ENCODE measurements around the gene GNAO1. TPM values are rescaled to one million over a fixed set of nuclear protein-coding genes. Genes with fewer than 3 reads are reported as not detected.

GNAO1 gene
- total RNA-seq, 1 experiment from 2014 or later, result not detected

DNA sequence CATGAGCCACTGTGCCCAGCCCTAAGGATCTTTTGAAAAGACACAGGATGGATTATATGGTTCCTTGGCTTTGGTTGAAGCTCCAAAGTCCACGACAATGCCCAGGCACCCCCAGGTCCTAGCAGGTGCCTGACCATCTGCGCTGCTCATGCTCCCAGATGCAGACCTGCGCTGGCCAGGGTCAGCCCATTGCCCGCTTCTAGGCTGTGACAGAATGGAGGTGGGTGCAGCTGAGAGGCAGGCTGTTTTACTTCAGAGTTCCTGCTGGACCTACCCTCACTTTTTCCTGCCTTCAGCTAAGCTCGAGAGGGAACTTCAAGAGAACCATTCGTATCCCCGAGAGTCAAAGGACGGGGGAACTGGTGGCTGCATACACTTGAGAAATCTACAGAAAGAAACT is 173.6 kb downstream of the GNAO1 start:
- Histone ChIP-seq H3K36me3 (ENCODE audit: insufficient read depth, low read length, poor library complexity, severe bottlenecking) (peaks cover 4% of the 10 kb centered on the region), H3K4me3 (ENCODE audit: low read depth, low read length, poor library complexity, severe bottlenecking) (no peak overlapping the region), H3K27me3 (replicated peaks; ENCODE audit: insufficient read depth, low read depth, low read length, poor library complexity) (no peaks in the 10 kb centered on the region), H3K27ac (ENCODE audit: low read depth, low read length, poor library complexity, severe bottlenecking) (no peak overlapping the region), H3K9me3 (ENCODE audit: low read depth, low read length, poor library complexity, severe bottlenecking) (no peaks in the 10 kb centered on the region), H3K4me1 (ENCODE audit: insufficient read depth, low read length, poor library complexity, severe bottlenecking) (no peaks in the 10 kb centered on the region)
- TF ChIP-seq, protein P1, sequence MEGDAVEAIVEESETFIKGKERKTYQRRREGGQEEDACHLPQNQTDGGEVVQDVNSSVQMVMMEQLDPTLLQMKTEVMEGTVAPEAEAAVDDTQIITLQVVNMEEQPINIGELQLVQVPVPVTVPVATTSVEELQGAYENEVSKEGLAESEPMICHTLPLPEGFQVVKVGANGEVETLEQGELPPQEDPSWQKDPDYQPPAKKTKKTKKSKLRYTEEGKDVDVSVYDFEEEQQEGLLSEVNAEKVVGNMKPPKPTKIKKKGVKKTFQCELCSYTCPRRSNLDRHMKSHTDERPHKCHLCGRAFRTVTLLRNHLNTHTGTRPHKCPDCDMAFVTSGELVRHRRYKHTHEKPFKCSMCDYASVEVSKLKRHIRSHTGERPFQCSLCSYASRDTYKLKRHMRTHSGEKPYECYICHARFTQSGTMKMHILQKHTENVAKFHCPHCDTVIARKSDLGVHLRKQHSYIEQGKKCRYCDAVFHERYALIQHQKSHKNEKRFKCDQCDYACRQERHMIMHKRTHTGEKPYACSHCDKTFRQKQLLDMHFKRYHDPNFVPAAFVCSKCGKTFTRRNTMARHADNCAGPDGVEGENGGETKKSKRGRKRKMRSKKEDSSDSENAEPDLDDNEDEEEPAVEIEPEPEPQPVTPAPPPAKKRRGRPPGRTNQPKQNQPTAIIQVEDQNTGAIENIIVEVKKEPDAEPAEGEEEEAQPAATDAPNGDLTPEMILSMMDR (conservative IDR thresholded peaks at IDR 0.05; ENCODE audit: low read depth, low read length), result no peak
- no peak for TF ChIP-seq EZH2 (IDR thresholded peaks at IDR 0.05; ENCODE audit: borderline replicate concordance, low read depth, low read length, poor library complexity, severe bottlenecking)
- DNase-seq (ENCODE audit: low spot score), result no peak
- intact Hi-C loops (cut with micrococcal nuclease; ENCODE audit: unreplicated experiment), result no loop called here
- BruUV-seq (replicated peaks), result no TSS peak
- POLR2A ChIA-PET (ENCODE audit: low non-redundant PET), result no interaction called here
- CTCF ChIA-PET, result no interaction called here

DNA sequence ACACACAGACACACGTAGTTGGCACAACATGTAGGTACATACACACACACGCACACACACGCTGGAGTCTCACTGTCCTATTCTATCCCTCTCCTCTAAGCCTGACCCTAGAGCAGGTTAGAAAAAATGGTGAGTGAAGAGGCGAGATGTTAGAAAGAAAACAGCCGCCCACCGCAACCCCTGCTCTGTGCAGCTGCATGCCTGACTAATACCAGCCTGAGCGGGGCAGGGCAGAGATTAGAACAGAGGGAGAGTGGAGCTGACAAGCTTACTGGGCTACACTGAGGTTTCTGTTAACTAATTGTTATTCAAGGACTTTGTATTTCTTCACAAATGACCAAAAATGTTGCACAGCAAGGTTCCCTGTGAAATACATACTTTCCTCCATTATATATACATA is 174.3 kb downstream of the GNAO1 start:
- Histone ChIP-seq H3K27me3 (replicated peaks; ENCODE audit: insufficient read depth, low read depth, low read length, poor library complexity) (no peaks in the 10 kb centered on the region), H3K4me3 (ENCODE audit: low read depth, low read length, poor library complexity, severe bottlenecking) (no peak overlapping the region), H3K9me3 (ENCODE audit: low read depth, low read length, poor library complexity, severe bottlenecking) (no peaks in the 10 kb centered on the region), H3K4me1 (ENCODE audit: insufficient read depth, low read length, poor library complexity, severe bottlenecking) (no peaks in the 10 kb centered on the region), H3K36me3 (ENCODE audit: insufficient read depth, low read length, poor library complexity, severe bottlenecking) (peaks cover 4% of the 10 kb centered on the region), H3K27ac (ENCODE audit: low read depth, low read length, poor library complexity, severe bottlenecking) (no peak overlapping the region)
- no TSS peak for BruUV-seq (replicated peaks)
- intact Hi-C loops (cut with micrococcal nuclease; ENCODE audit: unreplicated experiment), result no loop called here
- ChIA-PET CTCF (no interaction called here), POLR2A (ENCODE audit: low non-redundant PET) (no interaction called here)
- no peak for DNase-seq (ENCODE audit: low spot score)
- TF ChIP-seq, protein P1 (conservative IDR thresholded peaks at IDR 0.05; ENCODE audit: low read depth, low read length), result no peak
- no peak for TF ChIP-seq EZH2 (IDR thresholded peaks at IDR 0.05; ENCODE audit: borderline replicate concordance, low read depth, low read length, poor library complexity, severe bottlenecking)

DNA sequence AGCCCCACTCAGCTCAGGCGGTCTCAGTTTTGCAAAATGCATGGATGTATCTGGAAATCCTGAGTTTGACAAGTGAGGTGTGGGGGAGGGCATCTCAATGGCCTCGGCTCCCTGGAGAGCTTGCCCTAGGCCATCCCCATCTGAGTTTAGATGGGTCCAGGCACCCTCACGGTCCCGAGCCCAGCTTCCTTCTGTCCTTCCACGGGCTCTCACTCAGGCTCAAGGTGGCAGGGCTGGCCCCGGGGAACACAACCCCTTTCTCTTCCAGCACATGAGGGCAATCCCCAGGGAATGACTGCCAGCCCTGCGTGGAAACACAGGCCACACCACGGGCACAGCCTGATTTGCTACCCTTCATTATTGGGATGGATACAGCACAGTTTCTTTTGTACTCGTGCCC is 175.7 kb downstream of the GNAO1 start:
- no TSS peak for BruUV-seq (replicated peaks)
- TF ChIP-seq, protein P1 (conservative IDR thresholded peaks at IDR 0.05; ENCODE audit: low read depth, low read length), result no peak
- no peak for TF ChIP-seq EZH2 (IDR thresholded peaks at IDR 0.05; ENCODE audit: borderline replicate concordance, low read depth, low read length, poor library complexity, severe bottlenecking)
- Histone ChIP-seq H3K27ac (ENCODE audit: low read depth, low read length, poor library complexity, severe bottlenecking) (no peak overlapping the region), H3K9me3 (ENCODE audit: low read depth, low read length, poor library complexity, severe bottlenecking) (no peaks in the 10 kb centered on the region), H3K4me1 (ENCODE audit: insufficient read depth, low read length, poor library complexity, severe bottlenecking) (no peaks in the 10 kb centered on the region), H3K4me3 (ENCODE audit: low read depth, low read length, poor library complexity, severe bottlenecking) (no peak overlapping the region), H3K27me3 (replicated peaks; ENCODE audit: insufficient read depth, low read depth, low read length, poor library complexity) (no peaks in the 10 kb centered on the region), H3K36me3 (ENCODE audit: insufficient read depth, low read length, poor library complexity, severe bottlenecking) (peaks cover 4% of the 10 kb centered on the region)
- intact Hi-C loops (cut with micrococcal nuclease; ENCODE audit: unreplicated experiment), result no loop called here
- CTCF ChIA-PET, result no interaction called here
- POLR2A ChIA-PET (ENCODE audit: low non-redundant PET), result no interaction called here
- no peak for DNase-seq (ENCODE audit: low spot score)
